Endothelial cell of umbilical vein (primary cell): ENCODE measurements around the gene MT1E. TPM values are rescaled to one million over a fixed set of nuclear protein-coding genes. Genes with fewer than 3 reads are reported as not detected.

Experiments
- BruUV-seq: library from RNA; stranded (reverse); fragments of 400-500 nt; replicated peaks from 2 replicates; lab custom pipeline; 2021; lab: Mats Ljungman, UMichigan
- CTCF ChIA-PET: fragments of 300-600, 350-600 bp; sonication (Branson Sonifier 250); formaldehyde crosslinking; loops from one replicate; lab custom pipeline; 2021; ENCODE audit warnings: antibody characterized with exemption, inconsistent platforms; lab: Charles Lee
- POLR2A ChIA-PET: fragments of 300-600, 350-600 bp; sonication (Branson Sonifier 250); formaldehyde crosslinking; loops from one replicate; lab custom pipeline; 2021; ENCODE audit warnings: antibody characterized with exemption, inconsistent platforms; lab: Charles Lee
- DNase-seq: peaks from one replicate; pipeline ENCODE4 v3.0.0-alpha.2; 2011; ENCODE audit warnings: low read depth, low spot score
- FAIRE-seq: peaks from 2 replicates; lab custom pipeline; 2011; peaks lifted over from hg19 to GRCh38; lab: Jason Lieb, UNC
- H2AFZ ChIP-seq: 2 replicates; pipeline ENCODE4 v1.6.0; 2012; ENCODE audit warnings: low read depth, low read length, control low read depth, inconsistent platforms
- H3K27ac ChIP-seq: 2 replicates; pipeline ENCODE4 v1.5.1; 2011; ENCODE audit warnings: low read depth, mild to moderate bottlenecking, control low read depth, low read length, moderate library complexity; ENCODE audit not compliant: insufficient read depth
- H3K27me3 ChIP-seq, 2 experiments: 2 replicates each; pipeline versions ENCODE4 v1.6.0 to v1.6.1; 2011; ENCODE audit warnings: low read length in 2 of 2, mixed read lengths in 1 of 2; ENCODE audit not compliant: control insufficient read depth in 2 of 2, insufficient read depth in 2 of 2
- H3K36me3 ChIP-seq, 2 experiments: 2 replicates in 1 of 2; 3 replicates in 1 of 2; pipeline ENCODE4 v1.5.1; 2011; ENCODE audit warnings: low read length in 2 of 2, mild to moderate bottlenecking in 1 of 2, moderate library complexity in 1 of 2; ENCODE audit not compliant: control insufficient read depth in 2 of 2, insufficient read depth in 2 of 2; ENCODE audit errors: extremely low read depth in 1 of 2
- H3K4me1 ChIP-seq: 3 replicates; pipeline ENCODE4 v1.5.1; 2011; ENCODE audit warnings: mild to moderate bottlenecking, low read length; ENCODE audit not compliant: control insufficient read depth, insufficient read depth; ENCODE audit errors: extremely low read depth
- H3K4me2 ChIP-seq: 2 replicates; pipeline ENCODE4 v1.6.1; 2011; ENCODE audit warnings: low read length, control low read depth, mixed read lengths; ENCODE audit not compliant: insufficient read depth
- H3K4me3 ChIP-seq, 3 experiments: fragments of 200-600 bp in 1 of 3; sonication (generic), shearing (Covaris generic) in 1 of 3; replicated peaks in 1 of 3; 2 replicates each; pipeline ENCODE4 v1.5.1; 2011 to 2016; ENCODE audit warnings: control low read depth in 3 of 3, low read length in 3 of 3, mild to moderate bottlenecking in 2 of 3, inconsistent platforms in 1 of 3, low read depth in 1 of 3, moderate library complexity in 1 of 3; ENCODE audit not compliant: insufficient read depth in 1 of 3
- H3K79me2 ChIP-seq: 2 replicates; pipeline ENCODE4 v1.6.0; 2012; ENCODE audit warnings: low read length, inconsistent platforms; ENCODE audit not compliant: control insufficient read depth, insufficient read depth
- H3K9ac ChIP-seq: replicated peaks from 2 replicates; pipeline ENCODE3; 2011; ENCODE audit warnings: low read length, control low read depth; ENCODE audit not compliant: insufficient read depth; ENCODE audit errors: extremely low read depth
- H3K9me1 ChIP-seq: replicated peaks from 3 replicates; pipeline ENCODE4 v1.6.0; 2011; ENCODE audit warnings: mild to moderate bottlenecking, low read length; ENCODE audit not compliant: control insufficient read depth, insufficient read depth; ENCODE audit errors: extremely low read depth
- H3K9me3 ChIP-seq: replicated peaks from 2 replicates; pipeline ENCODE4 v1.5.1; 2012; ENCODE audit warnings: low read length, inconsistent platforms; ENCODE audit not compliant: control insufficient read depth, insufficient read depth
- H4K20me1 ChIP-seq: replicated peaks from 2 replicates; pipeline ENCODE3; 2011; ENCODE audit warnings: mild to moderate bottlenecking, low read length; ENCODE audit not compliant: control insufficient read depth, insufficient read depth; ENCODE audit errors: extremely low read depth
- CTCF ChIP-seq, 2 donors: IDR thresholded peaks; 1 replicate in 1 of 2; 2 replicates in 1 of 2; pipeline ENCODE4 v1.5.1; 2011; ENCODE audit warnings: low read length in 2 of 2, mild to moderate bottlenecking in 2 of 2, moderate library complexity in 2 of 2, control low read depth in 1 of 2, inconsistent platforms in 1 of 2, low read depth in 1 of 2; ENCODE audit not compliant: insufficient read depth in 1 of 2; ENCODE audit errors: extremely low read depth in 1 of 2
- EZH2 ChIP-seq: IDR thresholded peaks from 2 replicates; pipeline ENCODE4 v1.6.1; 2012; ENCODE audit warnings: borderline replicate concordance, low read depth, mild to moderate bottlenecking, moderate library complexity, low read length, inconsistent platforms; ENCODE audit not compliant: severe bottlenecking
- FOS ChIP-seq: IDR thresholded peaks from 2 replicates; pipeline ENCODE4 v1.6.1; 2011; ENCODE audit warnings: mild to moderate bottlenecking, low read length, moderate library complexity, borderline replicate concordance; ENCODE audit not compliant: insufficient read depth
- GATA2 ChIP-seq: IDR thresholded peaks from 2 replicates; pipeline ENCODE4 v1.7.0; 2011; ENCODE audit warnings: low read depth, mild to moderate bottlenecking, moderate library complexity, mixed read lengths, low read length; ENCODE audit not compliant: insufficient read length, insufficient read depth
- JUN ChIP-seq: IDR thresholded peaks from 2 replicates; pipeline ENCODE4 v1.6.1; 2011; ENCODE audit warnings: borderline replicate concordance, low read depth; ENCODE audit not compliant: insufficient read length, insufficient read depth
- MAX ChIP-seq: IDR thresholded peaks from 2 replicates; pipeline ENCODE4 v1.6.1; 2011; ENCODE audit not compliant: insufficient read depth, insufficient read length
- MYC ChIP-seq: IDR thresholded peaks from one replicate; pipeline ENCODE4 v1.6.1; 2011; ENCODE audit warnings: mild to moderate bottlenecking, low read depth, low read length
- POLR2A ChIP-seq: IDR thresholded peaks from 2 replicates; pipeline ENCODE4 v1.6.1; 2012; ENCODE audit warnings: low read depth, mild to moderate bottlenecking, control low read depth, low read length
- POLR2AphosphoS5 ChIP-seq: IDR thresholded peaks from 2 replicates; pipeline ENCODE4 v1.6.1; 2012; ENCODE audit warnings: low read depth, mild to moderate bottlenecking, control low read depth, low read length, moderate library complexity; ENCODE audit not compliant: insufficient read depth
- dilution Hi-C: fragments of 300-500 bp; cut with MboI; formaldehyde crosslinking; loops from one replicate; pipeline ENCODE4 v1.15.0; 2019; ENCODE audit warnings: low sequenced_read_pairs; ENCODE audit not compliant: extremely low pct_ligation_motif_present
- intact Hi-C: fragments of 100-400 bp; cut with micrococcal nuclease; formaldehyde crosslinking; loops from one replicate; pipeline ENCODE4 v1.10.0; 2022
- polyA plus RNA-seq, 4 experiments: library from polyadenylated mRNA; depleted of rRNA in 3 of 4; stranded (reverse) in 3 of 4; unstranded in 1 of 4; fragments of >200 nt; gene quantifications; 2 replicates each; pipeline versions ENCODE4 v1.2.1 to v1.2.3, GENCODE V29; 2011 to 2012; ENCODE audit warnings: missing spikeins in 1 of 4
- total RNA-seq: library from RNA; stranded (reverse); gene quantifications from 2 replicates; pipeline ENCODE4 v1.2.3, GENCODE V29; 2021

MT1E gene
- total and polyA plus RNA-seq, 2 donors (not counting 3 experiments of a cell fraction or from before 2014, with no cell fraction given), result 208 to 346 TPM

- Histone ChIP-seq H3K9ac (no peak overlapping the region), H2AFZ (no peak overlapping the region), H3K36me3 (no peaks in the 10 kb centered on the region), H3K4me2 (no peak overlapping the region), H3K9me3 (no peaks in the 10 kb centered on the region), H3K9me1 (no peaks in the 10 kb centered on the region), H3K4me1 (peaks cover 19% of the 10 kb centered on the region), H3K27ac (no peak overlapping the region), H3K4me3 (no peak overlapping the region), H3K79me2 (no peaks in the 10 kb centered on the region), H3K27me3 (peaks cover 34 to 39% of the 10 kb centered on the region in 2 experiments), H4K20me1 (no peaks in the 10 kb centered on the region)
- no peak for TF ChIP-seq GATA2
- TF ChIP-seq POLR2A, result no peak
- TF ChIP-seq POLR2AphosphoS5, result no peak
- no peak for TF ChIP-seq CTCF (IDR thresholded peaks at IDR 0.05; ENCODE audit: extremely low read depth in 1 of 2, insufficient read depth in 1 of 2, low read depth in 1 of 2, low read length in 2 of 2)
- TF ChIP-seq JUN, result no peak
- TF ChIP-seq EZH2, result no peak
- TF ChIP-seq MYC, result no peak
- no peak for TF ChIP-seq MAX
- TF ChIP-seq FOS, result no peak
- no peak for DNase-seq
- peak; percentile 42 for FAIRE-seq
- BruUV-seq, result no TSS peak
- dilution Hi-C loops (no loop called here), intact Hi-C loops (no loop called here)
- ChIA-PET CTCF (interaction anchor here (0.6 to 1.3 kb wide), 4 partner anchors 10 to 60 kb away, joined by 3 to 4 read pairs (median 3); no protein-coding TSS in a partner anchor), POLR2A (interaction anchor here (2.1 kb wide), 1 partner anchor 12 kb away, joined by 6 read pairs; the partner anchor contains the start of gene MT1E)
These were observed 11.2 kb downstream of the MT1E start for GRCh38 chr16:56636616-56637413.
